Retina (tissue), 1 donor: Measurements from ENCODE around the gene MBOAT1.

ENCODE experiments used
- DNase-seq: peaks from one replicate; pipeline ENCODE4 v3.0.0-alpha.2; 2016

The MBOAT1 gene

DNA sequence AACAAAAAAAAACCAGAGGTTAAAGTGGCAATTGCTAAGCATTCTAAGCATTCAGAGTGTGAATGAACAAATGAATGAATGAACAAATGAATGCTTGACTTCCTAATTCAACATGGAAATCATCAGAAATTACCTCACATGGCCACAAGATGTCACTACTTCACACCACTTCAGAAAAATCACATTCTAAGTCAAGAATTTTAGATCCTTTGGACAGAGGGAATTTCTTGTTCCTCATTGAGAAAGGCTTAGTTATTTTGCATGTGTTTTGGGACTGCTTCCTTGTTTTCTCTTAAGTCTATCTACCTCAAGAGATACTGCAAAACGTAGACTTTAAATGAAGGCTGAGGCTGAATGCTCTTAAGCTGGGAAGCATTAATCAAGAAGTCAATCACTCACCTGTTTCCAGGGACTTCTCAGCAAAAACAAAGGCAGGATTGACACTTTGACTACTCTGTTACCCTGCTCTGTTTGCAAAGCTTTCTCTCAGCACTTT, 120.2 kb downstream of the MBOAT1 start:
- peak; percentile 57 for DNase-seq

DNA sequence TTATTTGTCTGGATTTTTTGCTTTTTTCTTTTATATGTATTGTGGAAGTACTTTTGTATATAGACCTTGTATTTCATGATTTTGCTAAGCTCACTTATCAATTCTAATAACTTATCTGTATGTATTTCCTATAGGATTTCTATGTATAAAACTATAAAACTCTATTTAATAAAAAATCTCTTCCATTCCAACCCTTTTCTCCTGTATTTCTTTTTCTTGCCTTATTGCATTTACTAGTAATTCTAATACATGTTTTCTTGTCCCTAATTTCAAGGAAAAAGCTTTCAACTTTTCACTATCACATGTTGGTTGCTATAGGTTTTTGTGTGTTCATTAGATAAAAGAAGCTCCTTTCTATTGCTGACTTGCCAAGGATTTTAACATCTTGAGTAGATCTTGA, 125.3 kb downstream of the MBOAT1 start:
- no peak for DNase-seq

DNA sequence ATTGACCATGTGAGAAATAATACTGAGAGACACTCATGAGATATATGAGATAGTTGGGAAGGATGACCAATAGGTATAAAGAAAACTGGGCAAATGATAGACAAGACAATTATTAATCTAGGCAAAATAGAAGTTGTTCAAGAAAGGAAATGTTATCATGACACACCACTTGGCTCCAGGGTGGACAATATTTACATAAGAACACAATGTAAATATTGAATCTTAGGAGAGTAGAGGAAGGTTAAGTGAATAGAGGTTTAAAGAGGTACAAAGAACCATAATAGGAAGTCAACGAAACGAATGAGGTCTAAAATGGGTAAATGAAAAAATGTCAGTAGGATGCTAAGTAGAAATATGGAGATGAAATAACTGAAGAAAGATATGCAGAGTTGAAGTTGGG, 126.5 kb downstream of the MBOAT1 start:
- DNase-seq = no peak

GRCh38 chr6:20084411-20084810, 127.9 kb downstream of the MBOAT1 start:
- no peak for DNase-seq

DNA sequence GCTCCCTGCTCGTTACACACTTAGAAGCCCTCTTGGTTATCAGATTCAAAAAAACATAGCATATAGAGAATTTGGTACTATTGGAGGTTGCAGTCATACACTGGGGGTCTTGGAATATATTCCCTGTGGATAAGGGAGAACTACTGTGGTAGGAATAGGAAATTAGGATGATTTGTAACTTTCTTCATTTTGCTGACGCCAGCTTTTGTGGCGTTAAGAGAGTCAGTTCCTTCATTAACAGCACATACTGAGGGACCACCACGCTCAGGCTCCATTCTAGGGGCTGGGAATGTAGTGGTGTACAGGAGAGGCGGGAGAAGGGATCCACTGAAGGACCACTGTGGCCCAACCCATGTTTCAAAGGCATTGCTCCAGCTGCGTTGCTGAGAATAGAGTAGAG, 140.3 kb downstream of the MBOAT1 start:
- no peak for DNase-seq

DNA sequence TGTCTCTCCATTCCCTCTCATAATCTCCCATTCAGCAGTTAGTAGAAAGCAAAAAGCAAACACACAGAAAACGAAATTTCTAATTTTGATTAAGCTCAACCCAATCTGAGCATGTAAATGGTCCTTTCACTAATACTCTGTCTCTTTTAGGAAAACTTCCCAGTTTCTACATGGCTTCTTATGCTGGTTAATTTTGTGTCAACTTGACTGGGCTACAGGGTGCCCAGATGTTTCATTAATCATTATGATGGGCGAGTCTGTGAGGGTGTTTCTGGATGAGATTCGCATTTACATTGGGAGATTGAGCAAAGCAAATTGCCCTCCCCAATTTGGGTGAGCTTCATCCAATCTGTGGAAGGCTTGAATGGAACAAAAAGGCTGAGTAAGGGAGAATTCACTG, 142.2 kb downstream of the MBOAT1 start:
- DNase-seq = no peak

DNA sequence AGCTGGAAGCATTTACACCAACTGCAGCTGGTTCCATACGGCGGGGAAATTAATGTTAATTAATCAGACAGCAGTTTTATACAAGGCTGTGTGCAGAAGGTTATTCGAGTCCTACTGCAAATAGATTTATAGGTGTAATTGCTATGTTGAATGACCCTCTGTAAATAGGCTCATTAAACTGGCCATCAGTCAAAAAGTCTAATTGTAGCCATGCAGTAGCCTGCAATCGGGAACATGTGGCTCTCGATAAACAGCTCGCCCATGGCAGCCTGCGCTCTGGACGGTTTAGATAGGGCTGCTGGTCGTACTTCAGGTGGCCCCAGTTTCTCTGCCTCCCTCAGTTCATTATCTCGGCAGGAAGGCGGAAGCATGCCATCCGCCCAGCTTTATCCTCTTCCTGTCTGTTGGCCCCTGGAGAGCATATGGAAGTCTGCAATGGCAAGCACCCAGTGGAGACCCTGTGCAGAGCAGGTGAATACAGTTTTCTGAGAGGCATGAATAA, 143.2 kb downstream of the MBOAT1 start:
- no peak for DNase-seq

DNA sequence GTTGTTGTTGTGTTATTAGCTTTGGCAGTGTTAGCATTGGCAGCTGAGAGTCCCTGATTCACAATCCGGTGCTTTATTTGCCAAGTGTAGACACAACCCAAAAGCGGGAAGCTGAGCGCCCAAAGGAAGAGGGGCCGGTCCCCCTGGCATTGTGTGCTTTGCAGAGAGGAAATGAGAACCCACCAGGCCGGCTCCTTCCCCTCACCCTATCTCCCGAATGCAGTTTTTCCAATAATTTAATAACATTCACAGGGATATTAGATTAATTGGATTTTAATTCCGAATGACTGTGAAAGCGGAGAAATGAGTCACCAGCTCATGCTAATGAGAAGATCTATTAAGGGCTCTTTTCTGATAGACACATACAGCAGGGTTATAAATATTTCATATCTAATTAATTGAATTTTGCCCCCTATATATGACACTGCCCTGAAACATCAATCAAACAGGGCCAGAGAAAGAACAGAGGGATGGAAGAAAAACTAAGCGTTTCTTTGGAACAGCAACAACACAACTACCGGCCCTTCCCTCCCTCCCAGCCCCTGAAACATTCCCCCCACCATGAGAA, 143.8 kb downstream of the MBOAT1 start:
- no peak for DNase-seq

DNA sequence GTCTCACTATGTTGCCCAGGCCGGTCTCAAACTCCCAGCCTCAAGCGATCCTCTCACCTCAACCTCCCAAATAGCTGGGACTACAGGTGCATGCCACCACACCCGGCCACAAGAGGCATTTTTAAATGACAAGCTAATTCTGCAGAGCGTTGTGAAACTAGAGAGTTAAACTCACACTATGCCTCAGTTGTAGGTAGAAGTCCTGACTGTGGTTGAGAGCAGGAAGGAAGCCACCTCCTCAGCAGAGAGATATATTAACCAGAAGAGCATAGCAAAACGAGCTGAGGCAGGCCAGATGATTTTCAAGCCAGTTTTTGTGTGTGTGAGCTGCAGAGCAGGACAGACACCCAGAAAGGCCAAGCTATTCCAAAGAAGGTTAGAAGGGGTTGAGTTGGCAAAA, 150.3 kb downstream of the MBOAT1 start:
- DNase-seq = no peak

- no peak for DNase-seq
Observed at GRCh38 chr6:20060252-20060651, 152.0 kb downstream of the MBOAT1 start.

GRCh38 chr6:20058912-20059311, 153.4 kb downstream of the MBOAT1 start:
- no peak for DNase-seq

DNA sequence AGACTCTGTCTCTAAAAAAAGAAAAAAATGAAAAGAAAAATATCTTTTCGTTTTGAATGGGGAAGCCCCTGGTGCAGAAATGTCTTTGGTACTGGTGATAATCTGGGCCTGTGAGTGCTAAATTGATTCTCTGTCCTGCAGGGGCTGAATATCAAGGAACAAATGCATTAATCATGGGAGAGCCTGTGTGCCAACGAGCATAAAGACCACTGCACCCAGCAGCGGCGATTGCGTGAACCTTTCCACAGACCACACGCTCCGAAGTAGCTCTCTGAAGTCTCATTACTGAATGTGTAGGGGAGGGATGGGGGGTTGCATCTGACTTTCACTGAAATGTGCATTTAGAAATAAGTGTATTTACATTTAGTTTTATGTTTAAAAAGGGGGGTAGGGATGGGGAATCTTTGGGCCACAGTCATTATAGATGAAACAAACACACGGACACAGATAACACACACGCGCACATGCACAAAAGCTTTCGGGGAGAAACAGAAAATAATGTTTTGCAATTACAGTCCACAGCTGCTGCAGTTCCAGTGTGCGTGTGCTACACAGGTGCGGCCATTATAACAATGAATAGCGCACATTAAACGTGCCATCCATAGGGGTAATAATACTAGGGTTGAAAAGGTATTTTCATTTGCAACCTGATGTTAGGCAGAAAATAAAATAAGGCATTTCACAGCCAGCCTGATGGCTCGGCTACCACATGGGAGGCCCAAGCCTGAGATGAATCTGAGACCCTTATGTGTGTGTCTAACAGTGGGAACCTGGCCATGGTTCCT, 154.0 kb downstream of the MBOAT1 start:
- no peak for DNase-seq

- peak; percentile 68 for DNase-seq
Observed at GRCh38 chr6:20056350-20056992, 155.8 kb downstream of the MBOAT1 start.

GRCh38 chr6:20055916-20056315, 156.4 kb downstream of the MBOAT1 start:
- DNase-seq = no peak
